HAP-1 (cell line): ENCODE results near the gene STON1.
A peak's percentile ranks its signal among the peaks of the same experiment; 100 is the strongest.
"Not testable (repeated sequence)": the region's sequence is repeated elsewhere in the genome, so short reads cannot be mapped to it uniquely, and the experiment has no call there.

Experiments
- DNase-seq, 2 experiments: peaks; one replicate each; pipeline ENCODE4 v3.0.0-alpha.2; 2016 to 2020; ENCODE audit warnings: low spot score in 2 of 2
- H3K27me3 ChIP-seq: fragments of 250-450 bp; sonication (Bioruptor Pico); 2 replicates; pipeline ENCODE4 v1.5.1; 2020; ENCODE audit warnings: low read depth, mild to moderate bottlenecking, moderate library complexity
- H3K36me3 ChIP-seq: fragments of 250-450 bp; sonication (Bioruptor Pico); replicated peaks from 2 replicates; pipeline ENCODE4 v1.5.1; 2020; ENCODE audit warnings: mild to moderate bottlenecking
- H3K4me1 ChIP-seq: fragments of 250-450 bp; sonication (Bioruptor Pico); 2 replicates; pipeline ENCODE4 v1.5.1; 2020; ENCODE audit warnings: mild to moderate bottlenecking
- H3K4me3 ChIP-seq: fragments of 250-450 bp; sonication (Bioruptor Pico); 2 replicates; pipeline ENCODE4 v1.5.1; 2020; ENCODE audit warnings: mild to moderate bottlenecking, moderate library complexity
- H3K9me3 ChIP-seq: fragments of 250-450 bp; sonication (Bioruptor Pico); 2 replicates; pipeline ENCODE4 v1.5.1; 2020; ENCODE audit warnings: mild to moderate bottlenecking, moderate library complexity
- in situ Hi-C: fragments of 300-500 bp; cut with MboI; formaldehyde crosslinking; loops from 3 replicates; pipeline ENCODE4 v1.14.3; 2020; ENCODE audit warnings: low sequenced_read_pairs, inconsistent platforms, mixed read lengths

The STON1 gene

GRCh38 chr2:48622691-48623090 is 92.7 kb downstream of the STON1 start:
- in situ Hi-C loops = loop anchor here (25.0 kb wide), 1 partner anchor 315 kb away; no protein-coding TSS in a partner anchor
- peak in 1 of 2 experiments; percentile 36 for DNase-seq
- H3K4me1 ChIP-seq, H3K27me3 ChIP-seq, H3K9me3 ChIP-seq, H3K4me3 ChIP-seq, H3K36me3 ChIP-seq: not testable (repeated sequence)

- H3K4me1 ChIP-seq = no peaks in the 10 kb centered on the region
- no peaks in the 10 kb centered on the region for H3K27me3 ChIP-seq
- in situ Hi-C loops = loop anchor here (25.0 kb wide), 1 partner anchor 313 kb away; no protein-coding TSS in a partner anchor
- no peaks in the 10 kb centered on the region for H3K36me3 ChIP-seq
- peaks cover 3% of the 10 kb centered on the region; the same call in 1 of the 2 replicates for H3K9me3 ChIP-seq
- no peak overlapping the region for H3K4me3 ChIP-seq
- DNase-seq = no peak
Observed at GRCh38 chr2:48624696-48625095, 94.7 kb downstream of the STON1 start.

GRCh38 chr2:48626047-48626446 is 96.1 kb downstream of the STON1 start:
- no peaks in the 10 kb centered on the region for H3K36me3 ChIP-seq
- no peak for DNase-seq
- no peaks in the 10 kb centered on the region for H3K27me3 ChIP-seq
- no peaks in the 10 kb centered on the region for H3K4me1 ChIP-seq
- peaks cover 3% of the 10 kb centered on the region; the same call in 1 of the 2 replicates for H3K9me3 ChIP-seq
- in situ Hi-C loops = no loop called here
- H3K4me3 ChIP-seq = no peak overlapping the region

GRCh38 chr2:48633143-48633542 is 103.2 kb downstream of the STON1 start:
- in situ Hi-C loops = no loop called here
- H3K4me1 ChIP-seq = no peaks in the 10 kb centered on the region
- no peaks in the 10 kb centered on the region for H3K36me3 ChIP-seq
- H3K9me3 ChIP-seq = no peaks in the 10 kb centered on the region
- H3K4me3 ChIP-seq = no peak overlapping the region
- H3K27me3 ChIP-seq = no peaks in the 10 kb centered on the region
- DNase-seq = no peak

- no peaks in the 10 kb centered on the region for H3K9me3 ChIP-seq
- no peak for DNase-seq
- no peaks in the 10 kb centered on the region for H3K36me3 ChIP-seq
- H3K27me3 ChIP-seq = no peaks in the 10 kb centered on the region
- in situ Hi-C loops = no loop called here
- no peaks in the 10 kb centered on the region; the same call in 1 of the 2 replicates for H3K4me1 ChIP-seq
- no peak overlapping the region for H3K4me3 ChIP-seq
Observed at GRCh38 chr2:48635786-48636185, 105.8 kb downstream of the STON1 start.

- Histone ChIP-seq H3K9me3 (no peaks in the 10 kb centered on the region), H3K27me3 (no peaks in the 10 kb centered on the region), H3K4me1 (no peaks in the 10 kb centered on the region; the same call in 1 of the 2 replicates), H3K4me3 (no peak overlapping the region), H3K36me3 (no peaks in the 10 kb centered on the region)
- in situ Hi-C loops = no loop called here
- DNase-seq = no peak
Observed at GRCh38 chr2:48638261-48638660, 108.3 kb downstream of the STON1 start.
